ENCODE data around the gene C1QL3. TPM values are rescaled to one million over a fixed set of nuclear protein-coding genes. Genes with fewer than 3 reads are reported as not detected.

Gene C1QL3
- not detected for total RNA-seq

DNA sequence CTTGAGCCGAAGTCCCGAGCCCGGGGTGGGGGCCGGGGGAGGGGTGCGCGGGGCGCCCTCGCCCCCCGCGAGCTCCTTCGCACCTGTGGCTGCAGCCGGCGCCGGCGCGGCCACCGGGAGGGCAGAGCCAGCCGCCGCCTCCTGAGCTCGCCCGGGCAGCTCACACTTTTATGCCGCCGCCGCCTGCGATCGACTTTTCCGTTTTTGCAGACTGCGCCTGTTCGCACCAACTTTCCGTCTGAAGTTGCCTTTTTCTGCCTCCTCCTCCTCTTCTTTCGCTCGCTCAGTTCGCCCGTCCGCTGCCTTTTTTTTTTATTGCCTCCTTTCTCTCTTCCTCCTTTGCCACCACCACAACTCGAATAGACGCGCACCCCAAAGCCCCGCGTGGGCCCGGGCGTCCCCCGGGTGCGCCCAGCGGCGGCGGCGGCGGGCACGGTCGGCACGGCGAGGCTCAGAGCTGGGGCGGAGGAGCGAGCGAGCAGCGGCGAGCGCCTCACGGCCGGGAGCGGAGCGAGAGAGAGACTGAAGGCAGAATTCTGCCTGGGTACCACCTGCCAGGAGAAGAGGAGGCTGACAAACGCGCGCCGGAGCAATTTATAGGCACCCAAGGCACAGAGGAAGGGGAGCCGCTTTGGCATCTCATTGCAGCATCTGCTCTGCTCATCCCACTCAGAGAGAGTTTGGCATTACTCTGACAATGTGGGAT lies at the start of gene C1QL3:
Gene C1QL3 (minus strand): TSS at position 569 of the 706 bp plus-strand sequence. CDS start 814 bp downstream, outside the sequence.
- no peak for DNase-seq

DNA sequence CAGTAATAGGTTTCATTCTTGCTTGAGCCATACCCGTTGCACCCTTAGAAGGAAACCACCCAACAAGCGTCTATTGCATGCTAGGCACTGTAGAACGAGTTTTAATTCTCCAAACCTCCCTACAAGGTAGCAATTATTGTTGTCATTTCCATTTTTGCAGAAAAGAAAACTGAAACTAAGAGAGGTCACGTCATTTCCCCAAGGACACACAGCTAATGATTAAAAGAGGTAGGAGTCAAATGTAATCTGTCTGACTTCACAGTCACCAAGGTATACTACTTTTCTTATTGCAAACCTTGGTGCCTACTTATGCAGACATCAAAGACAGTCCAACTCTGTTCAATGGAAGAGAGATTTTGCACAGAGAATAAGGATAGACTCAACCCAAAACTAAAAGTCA lies 49.1 kb upstream of the C1QL3 start:
- no peak for DNase-seq

DNA sequence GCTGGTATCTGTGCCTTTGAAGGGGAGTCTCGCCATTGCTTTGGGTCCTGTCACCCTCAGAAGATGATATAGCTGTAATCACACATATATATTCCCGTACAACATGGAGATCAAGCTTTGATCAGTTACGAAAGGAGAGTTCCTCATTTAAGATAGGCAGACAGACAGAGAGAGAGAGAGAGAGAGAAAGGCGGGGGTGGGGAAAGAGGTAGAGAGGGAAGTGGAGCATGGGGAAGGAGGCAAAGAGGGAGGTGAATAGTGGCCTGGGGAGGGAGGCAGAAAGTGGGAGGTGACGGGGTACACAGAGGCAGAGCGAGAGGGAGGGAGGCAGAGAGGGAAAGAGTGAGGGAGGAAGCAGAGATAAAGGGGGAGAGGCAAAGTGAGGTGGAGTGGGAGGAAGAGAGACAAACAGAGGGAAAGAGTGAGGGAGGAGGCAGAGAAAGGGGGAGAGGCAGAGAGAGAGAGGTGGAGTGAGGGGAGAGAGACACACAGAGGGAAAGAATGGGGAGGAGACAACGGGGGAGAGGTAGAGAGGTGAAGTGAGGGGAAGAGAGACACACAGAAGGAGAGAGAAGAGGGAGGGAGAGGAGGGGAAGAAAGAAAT lies 44.6 kb upstream of the C1QL3 start:
- DNase-seq, result no peak

DNA sequence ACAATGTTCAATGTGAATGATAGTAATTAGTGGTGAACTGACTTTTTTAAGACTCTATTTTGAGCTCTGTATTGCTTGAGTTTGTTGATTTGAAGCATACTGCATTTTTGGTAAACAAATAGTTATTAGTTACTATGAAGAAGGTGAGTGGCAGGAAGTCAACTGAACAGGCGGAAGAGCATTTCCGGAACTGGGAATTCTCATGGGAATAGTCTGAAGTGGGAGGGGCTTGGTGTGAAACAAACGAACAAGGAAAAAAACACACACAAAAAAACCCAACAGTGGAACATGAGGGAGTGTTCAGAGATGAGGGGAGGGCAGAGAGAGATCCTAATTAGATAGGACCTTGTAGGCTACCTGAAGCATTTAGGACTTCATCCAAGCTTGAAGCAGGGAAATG lies 43.9 kb upstream of the C1QL3 start:
- no peak for DNase-seq

DNA sequence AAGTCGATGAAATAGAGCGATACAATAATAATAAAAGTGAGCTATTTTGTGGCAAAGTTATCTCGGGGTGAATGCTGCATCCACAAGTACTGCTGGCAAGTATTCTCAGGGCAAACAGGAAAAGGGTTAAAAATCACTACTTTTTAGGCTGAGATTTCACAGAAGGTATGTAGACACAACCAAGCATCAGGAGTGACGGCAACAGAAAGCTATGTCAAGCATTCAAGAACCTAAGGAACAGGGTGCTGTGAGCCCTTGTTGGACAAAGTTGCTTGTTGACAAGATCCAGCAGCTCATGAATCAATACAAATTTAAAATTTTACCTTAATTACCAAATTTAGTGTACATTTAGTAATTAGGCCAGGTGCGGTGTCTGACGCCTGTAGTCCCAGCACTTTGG lies 41.2 kb upstream of the C1QL3 start:
- no peak for DNase-seq

DNA sequence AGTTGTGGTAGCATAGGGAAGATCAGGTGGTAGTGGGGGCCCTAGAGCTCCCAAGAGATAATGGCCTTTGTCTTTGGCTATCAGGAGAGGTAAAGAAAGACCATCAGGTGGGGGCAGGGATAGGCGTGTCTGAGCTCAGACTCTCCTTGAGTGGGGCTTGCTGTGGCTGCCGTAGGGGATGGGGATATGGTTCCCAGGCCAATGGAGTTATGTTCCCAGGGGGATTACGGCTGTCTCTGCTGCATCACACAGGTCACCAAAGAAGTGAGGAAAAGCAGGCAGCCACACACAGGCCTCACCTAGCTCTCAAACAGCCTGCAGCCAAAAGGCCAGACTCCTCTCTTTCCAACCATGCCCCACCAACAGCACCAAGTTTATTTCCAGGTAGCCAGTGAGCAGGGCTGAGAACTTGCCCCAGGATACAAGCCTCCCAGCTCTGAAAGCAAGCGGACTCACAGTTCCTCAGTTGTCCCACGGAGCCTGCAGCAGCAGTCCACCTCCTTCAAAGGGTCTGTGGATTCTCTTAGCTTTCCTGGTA lies 37.6 kb upstream of the C1QL3 start:
- DNase-seq, result no peak

DNA sequence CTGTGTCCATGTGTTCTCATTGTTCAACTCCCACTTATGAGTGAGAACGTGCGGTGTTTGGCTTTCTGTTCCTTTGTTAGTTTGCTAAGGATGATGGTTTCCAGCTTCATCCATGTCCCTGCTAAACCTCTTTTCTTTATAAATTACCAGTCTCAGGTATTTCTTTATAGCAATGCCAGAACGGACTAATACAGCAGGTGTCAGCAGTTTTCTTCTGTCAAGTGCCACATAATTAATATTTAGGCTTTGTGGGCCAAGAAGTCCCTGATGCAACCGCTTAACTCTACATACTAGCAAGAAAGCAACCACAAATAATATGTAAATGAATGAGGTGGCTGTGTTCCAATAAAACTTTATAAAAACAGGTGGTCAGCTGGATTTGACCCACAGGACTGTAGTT lies 26.3 kb upstream of the C1QL3 start:
- no peak for DNase-seq

DNA sequence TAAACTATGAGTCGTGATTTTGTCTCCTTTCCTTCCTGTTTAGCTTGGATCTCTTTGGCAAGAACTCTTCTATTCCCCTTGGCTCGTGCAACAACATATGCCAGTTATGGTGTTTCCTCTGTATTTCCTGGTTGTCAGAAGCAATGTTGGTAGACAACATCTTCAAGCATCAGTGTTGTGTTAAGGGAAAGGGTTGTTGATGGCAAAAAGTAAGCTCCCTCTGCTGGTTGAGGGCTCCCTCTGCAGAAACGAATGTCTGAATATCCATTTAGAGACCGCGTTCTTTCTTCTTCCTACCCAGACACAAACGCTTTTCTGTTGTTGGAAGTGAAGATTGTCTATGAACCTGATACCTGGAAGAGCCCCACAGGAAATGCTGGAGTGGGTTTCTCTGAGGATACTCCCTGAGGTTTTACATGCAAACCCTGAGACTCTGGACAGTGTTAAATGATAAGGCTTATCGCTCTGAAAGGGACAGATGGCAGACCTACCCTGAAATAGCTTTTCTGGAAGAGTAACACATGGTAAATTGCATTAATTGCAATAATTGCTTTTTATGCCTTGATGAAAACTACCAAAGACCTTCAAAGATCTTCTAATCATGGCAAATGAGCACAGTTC lies 23.5 kb upstream of the C1QL3 start:
- no peak for DNase-seq

DNA sequence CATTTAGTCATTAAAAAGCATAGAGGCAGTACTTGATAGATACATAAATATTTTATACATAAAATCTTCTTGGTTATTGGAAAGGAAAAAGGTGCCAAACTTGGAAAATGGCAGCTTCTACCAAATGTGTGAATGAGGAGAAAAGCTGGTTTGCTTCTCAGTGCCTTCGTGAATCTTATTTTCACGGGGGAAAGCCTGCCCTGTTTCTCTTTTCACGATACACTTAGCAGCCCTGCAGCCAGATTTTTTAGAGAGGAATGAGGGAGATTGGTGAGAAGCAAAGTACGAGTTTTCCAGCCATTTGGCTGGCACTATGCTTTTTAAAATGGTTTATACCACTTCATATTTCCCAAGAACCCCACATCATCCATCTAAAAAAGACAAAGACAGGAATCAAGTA lies 22.9 kb upstream of the C1QL3 start:
- no peak for DNase-seq

DNA sequence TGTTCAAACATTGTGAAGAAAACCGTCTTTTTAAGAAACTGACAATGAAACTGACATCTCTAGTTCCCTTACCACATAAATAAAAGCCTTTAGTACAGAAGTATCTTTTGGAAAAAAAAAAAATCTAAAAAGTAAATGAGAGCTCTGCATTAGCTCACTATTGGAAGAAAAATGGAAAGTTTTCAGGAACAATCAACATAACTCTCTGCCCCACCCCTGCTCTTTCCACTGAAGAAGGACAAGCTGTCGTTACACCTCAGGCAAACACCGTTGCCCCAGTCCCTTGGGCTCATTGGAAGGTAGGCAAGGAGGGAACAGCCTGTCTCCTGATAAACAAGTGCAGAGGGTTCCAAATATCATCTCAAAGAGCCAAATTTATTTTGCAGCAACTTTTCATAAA lies 22.4 kb upstream of the C1QL3 start:
- no peak for DNase-seq

DNA sequence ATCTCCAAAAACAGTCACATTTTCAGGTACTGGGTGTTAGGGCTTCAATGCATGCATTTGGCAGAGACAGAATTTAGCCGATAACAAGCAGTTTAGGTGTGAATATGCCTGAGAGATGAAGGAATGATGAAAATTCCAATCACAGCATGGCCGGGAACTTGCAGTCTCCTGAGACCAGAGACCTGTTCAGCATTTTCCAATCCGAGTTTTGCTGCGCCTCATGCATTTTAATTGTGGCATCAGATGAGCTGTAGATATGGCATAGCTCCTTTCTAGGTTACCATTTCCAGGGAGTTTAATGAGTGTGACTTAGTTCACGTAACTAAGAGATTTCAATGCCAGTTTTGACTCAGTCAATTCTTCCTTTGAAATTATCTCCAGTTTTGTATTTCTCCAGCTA lies 14.5 kb upstream of the C1QL3 start:
- no peak for DNase-seq

DNA sequence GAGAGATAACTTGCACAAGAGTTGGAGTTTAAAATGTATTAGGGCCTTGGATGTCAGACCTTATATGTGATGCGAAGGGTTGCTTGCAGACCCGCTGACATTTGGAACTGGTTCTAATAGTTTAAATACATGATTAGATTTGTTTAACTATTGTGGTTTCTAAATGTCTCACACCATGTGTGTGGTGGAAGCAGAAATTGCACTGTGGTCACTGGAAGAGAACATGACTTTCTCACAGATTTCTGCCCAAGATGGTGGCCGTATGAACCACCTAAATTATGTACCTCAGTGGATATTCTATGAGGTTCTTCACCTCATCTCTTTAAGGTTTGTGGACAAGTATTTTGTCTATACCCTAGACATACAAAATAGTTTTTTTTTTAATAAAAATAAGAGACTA lies 8.2 kb upstream of the C1QL3 start:
- DNase-seq, result no peak

DNA sequence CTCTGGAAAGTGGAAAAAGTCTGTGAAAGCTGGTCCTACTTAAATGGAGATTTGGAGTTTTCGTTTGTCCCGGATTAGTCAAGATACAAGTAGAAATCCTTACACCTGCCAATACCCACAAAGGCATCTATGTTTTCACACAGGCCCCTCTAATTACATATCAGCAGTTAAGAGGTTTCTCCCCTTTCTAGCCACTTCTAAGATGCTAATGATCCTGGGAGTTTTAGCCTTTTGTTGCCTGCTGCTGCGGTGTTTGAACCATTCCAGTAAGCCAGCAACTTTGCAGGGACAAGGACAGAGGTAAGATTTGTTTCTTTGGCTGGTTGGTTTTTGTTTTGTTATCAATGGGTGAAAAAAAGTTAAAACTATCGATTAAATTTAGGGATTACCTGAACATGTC lies 5.8 kb upstream of the C1QL3 start:
- no peak for DNase-seq

DNA sequence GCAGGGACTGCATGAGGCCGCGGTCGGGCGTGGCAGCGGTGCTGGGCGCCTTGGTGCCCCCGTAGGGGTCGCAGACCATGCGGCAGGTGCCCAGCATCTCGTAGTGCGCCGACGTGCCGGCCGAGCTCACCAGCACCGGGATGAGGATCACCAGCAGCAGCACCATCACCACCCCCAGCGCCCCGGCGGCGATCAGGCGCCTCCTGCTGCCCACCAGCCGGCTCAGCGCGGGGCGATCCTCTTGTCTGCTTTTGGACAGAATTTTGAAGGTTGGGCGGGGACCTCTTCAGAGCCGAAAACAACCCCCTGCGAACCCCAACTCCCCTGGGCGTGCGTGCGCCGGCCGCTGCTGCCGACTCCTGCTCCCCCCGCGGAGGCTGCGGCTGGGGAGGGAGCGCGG lies 779 bp downstream of the C1QL3 start:
- peak; percentile 2 for DNase-seq

DNA sequence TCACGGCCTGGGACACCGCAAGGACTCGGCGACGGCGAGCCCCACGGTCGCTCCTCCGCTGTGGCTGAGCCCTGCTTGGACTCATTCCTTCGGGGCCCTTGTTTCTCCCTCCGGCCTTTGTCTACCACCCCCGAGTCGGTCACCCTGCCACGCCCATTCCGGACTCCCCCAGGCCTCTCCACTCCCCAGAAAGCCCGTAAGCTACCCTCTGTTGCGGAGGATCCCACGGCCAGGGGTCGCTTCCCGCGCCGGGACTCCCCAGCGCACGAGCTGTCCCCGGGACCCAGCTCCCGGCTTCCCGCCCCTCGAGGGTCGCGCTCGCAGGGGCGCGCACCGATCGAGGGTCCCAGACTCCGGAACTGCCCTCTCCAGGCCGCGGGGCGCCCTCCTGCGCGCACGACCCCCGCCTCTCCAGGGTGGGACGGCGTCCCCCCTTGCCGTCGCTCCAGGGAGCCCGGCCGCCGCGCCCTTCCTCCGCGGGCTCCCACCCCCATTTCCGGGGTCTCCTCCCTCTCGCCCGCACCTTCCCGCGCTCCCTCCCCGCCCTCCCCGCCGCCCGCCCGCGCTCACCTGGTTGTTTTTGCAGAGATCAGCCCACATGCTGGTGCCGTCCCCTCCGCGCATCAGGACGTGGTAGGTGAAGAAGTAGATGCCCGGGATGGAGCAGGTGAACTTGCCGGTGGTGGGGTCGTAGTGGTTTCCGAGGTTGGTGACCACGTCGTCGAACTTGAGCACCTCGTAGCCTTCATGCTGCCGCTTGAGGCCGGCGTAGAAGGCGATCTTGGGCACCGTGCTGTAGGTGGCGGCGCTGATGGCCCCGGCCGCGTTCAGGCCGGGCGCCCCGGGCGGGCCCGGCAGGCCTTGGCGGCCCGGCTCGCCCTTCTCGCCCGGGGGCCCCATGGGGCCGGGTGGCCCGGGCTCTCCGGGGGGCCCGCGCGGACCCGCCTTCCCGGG lies 1.5 kb downstream of the C1QL3 start:
- DNase-seq, result no peak

DNA sequence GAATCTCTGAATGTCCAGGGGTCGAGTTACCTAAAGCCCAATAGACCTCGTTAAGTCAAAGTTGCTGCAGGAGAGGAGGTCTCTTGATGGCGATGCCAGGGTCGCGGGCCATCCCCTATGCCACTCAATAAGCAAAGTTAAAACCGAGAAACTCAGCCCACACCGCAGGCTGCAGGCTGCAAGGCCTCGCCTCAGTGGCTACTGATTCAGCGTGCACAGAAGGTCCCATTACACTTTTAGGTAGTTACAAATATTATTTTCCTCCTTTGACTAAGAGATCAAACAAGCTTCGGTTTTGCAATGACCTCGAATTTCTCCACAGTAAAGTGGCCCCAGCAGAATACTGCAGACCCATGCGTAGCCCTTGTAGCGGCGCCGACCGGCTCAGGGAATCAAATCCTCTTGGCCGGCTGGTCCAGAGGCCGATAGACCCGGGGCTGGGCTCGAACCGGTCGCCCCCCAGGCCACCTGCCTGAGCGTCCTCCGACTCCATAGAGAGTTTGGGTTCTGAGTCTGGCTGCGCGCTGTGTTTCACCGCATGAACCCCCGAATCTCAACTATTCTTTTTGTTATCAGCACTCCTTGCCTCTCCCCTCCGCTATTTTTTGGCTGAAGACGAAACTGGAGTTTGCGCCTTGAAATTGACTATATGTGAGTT lies 2.3 kb downstream of the C1QL3 start:
- no peak for DNase-seq

DNA sequence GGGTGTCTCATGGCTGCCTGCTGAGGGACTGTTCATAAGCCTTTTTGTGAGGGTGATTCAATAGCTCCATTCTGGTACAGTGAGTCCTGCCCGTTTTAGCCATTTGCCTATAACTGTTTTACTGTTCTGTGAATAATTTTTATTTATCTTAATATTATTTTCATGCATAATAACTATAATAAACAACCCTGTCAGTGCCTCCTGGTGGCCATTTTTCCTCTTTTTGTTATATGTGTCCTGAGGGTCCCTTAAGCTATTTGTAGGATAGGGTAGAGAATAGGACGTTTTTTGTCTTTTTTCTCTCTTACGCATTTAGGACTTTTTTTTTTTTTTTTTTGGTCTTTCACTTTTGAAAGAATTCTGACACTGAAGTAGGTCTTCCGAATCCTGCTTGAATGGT lies 2.9 kb downstream of the C1QL3 start:
- no peak for DNase-seq

DNA sequence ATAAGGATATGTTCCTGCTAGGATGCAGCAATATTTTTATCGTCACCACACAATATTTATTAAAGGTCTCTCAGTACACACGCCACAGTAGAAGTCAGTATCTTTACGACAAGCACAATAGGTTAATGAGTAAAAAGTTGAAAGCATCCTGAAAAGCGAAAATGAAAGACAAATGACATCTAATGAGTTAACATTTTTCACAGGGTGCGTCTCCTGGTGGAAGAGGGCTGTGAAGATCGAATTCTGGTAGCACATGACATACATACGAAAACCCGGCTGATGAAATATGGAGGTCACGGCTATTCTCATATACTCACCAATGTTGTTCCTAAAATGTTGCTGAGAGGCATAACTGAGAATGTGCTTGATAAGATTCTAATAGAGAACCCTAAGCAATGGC lies 10.8 kb downstream of the C1QL3 start:
- DNase-seq, result no peak

DNA sequence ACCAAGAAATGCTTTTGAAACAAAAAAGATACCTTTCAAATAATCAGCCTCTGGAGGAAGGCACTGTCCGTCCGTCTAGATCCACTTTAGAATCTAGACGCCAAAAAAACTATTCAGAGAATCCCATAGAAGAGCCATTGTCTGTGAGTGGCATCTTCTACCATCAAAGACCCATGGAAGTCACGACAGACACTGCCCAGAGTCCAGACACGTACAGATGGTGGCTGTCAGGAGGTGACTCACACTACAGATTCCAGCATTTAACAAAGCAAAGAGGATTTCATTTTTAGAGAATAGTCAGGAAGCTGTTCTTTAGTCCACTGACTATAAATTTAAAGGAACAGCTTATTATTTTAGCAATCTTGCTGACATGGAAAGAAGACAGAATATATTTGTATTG lies 11.7 kb downstream of the C1QL3 start:
- no peak for DNase-seq

DNA sequence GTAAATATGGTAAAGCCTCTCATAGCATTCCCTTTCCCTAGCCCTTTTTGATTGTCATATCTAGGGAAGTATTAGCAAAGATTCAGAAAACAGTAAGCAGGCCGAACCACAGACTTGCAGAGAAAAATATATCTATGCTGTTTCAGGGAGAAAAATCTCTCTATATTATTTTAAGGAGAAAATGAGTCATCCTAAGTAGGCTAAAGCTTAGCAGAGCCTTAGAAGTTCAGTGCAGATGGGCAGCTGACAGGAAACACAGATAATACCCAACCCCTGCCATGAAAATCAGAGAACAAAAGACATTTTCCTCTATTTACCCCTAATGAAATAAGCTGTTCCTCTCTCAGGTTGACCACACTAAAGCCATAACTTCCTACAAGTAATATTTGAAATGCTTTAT lies 16.5 kb downstream of the C1QL3 start:
- no peak for DNase-seq

DNA sequence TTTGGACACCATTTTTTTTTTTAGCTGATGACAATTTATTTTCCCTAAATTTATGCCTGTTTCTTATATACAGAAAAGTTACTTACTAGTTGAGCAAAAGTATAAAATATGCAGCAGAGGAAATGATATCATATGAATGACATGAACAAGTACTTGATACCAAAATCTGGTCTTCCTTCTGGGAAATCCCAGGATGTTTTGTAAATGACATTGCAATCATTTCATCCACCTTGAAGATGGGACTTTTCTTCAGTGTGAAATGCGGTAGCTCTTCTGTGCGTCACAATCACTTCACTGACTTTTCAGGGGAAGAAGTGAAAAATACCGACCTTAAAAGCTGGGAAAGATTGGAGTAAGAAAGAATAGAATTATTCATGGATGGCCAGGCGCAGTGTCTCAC lies 23.8 kb downstream of the C1QL3 start:
- DNase-seq, result no peak

DNA sequence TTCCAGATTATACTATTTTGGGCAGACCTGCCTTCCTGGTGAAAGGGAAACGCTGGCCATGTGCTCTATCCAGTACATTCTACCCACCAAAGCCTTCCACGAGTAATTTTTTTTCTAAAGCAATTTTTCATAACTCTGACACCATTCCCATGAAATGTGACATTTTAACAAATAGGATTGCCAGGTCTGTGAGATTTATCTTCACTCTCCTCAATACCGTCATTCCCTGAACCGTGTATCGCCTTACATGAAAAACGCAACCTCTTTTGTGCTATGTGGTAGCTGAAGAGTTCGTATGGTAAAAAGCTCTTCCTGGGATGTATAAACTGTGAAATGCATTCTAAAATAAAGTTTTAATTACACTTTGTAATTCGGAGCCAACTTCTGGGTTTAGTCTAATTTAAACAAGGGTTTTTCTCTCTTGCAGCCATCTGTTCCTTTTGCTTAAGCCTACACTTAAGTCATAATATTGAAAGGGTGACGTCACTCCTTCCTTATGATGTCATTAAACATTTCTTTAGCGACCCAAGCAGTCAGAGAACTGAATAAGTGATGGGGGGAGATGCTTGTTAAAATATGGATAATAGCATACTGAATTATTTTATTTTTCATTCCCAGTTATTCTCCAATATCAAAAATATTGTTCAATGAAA lies 27.7 kb downstream of the C1QL3 start:
- DNase-seq, result no peak
